Measurements from ENCODE around the gene HNRNPA3. TPM values are rescaled to one million over a fixed set of nuclear protein-coding genes. Genes with fewer than 3 reads are reported as not detected.

Gene HNRNPA3
- total and polyA plus RNA-seq, 2 donors (not counting 3 experiments of a cell fraction or from before 2014, with no cell fraction given) = 57.5 to 316 TPM

GRCh38 chr2:177221534-177221933 lies 8.9 kb downstream of the HNRNPA3 start:
- no TSS peak for BruUV-seq (replicated peaks)
- Histone ChIP-seq H3K36me3 (ENCODE audit: control insufficient read depth in 2 of 2, extremely low read depth in 1 of 2, insufficient read depth in 2 of 2, low read length in 2 of 2) (peaks cover 19 to 39% of the 10 kb centered on the region in 2 experiments), H3K9me1 (replicated peaks; ENCODE audit: control insufficient read depth, extremely low read depth, insufficient read depth, low read length) (no peaks in the 10 kb centered on the region), H3K4me1 (ENCODE audit: control insufficient read depth, extremely low read depth, insufficient read depth, low read length) (peaks cover under 1% of the 10 kb centered on the region), H3K9me3 (replicated peaks; ENCODE audit: control insufficient read depth, insufficient read depth, low read length) (no peaks in the 10 kb centered on the region), H3K79me2 (ENCODE audit: control insufficient read depth, insufficient read depth, low read length) (peaks cover 32% of the 10 kb centered on the region), H3K27ac (ENCODE audit: insufficient read depth, low read depth, low read length) (no peak overlapping the region), H3K4me3 (replicated peaks in 1 of 3; ENCODE audit: insufficient read depth in 1 of 3, low read depth in 1 of 3, low read length in 3 of 3) (no peak overlapping the region), H3K9ac (replicated peaks; ENCODE audit: extremely low read depth, insufficient read depth, low read length) (no peak overlapping the region), H3K27me3 (ENCODE audit: control insufficient read depth in 2 of 2, insufficient read depth in 2 of 2, low read length in 2 of 2) (no peaks in the 10 kb centered on the region), H4K20me1 (replicated peaks; ENCODE audit: control insufficient read depth, extremely low read depth, insufficient read depth, low read length) (peaks cover 11% of the 10 kb centered on the region), H2AFZ (ENCODE audit: low read depth, low read length) (no peak overlapping the region), H3K4me2 (ENCODE audit: insufficient read depth, low read length) (no peak overlapping the region)
- dilution Hi-C loops (cut with MboI; ENCODE audit: extremely low pct_ligation_motif_present, low sequenced_read_pairs) (no loop called here), intact Hi-C loops (cut with micrococcal nuclease) (no loop called here)
- ChIA-PET CTCF (interaction anchor here (0.7 to 11.6 kb wide), 4 partner anchors 10 to 57 kb away, joined by 3 to 98 read pairs (median 4); no protein-coding TSS in a partner anchor), POLR2A (interaction anchor here (1.5 kb wide), 1 partner anchor 43 kb away, joined by 6 read pairs; the partner anchor contains the start of gene NFE2L2)
- FAIRE-seq (no peak), DNase-seq (ENCODE audit: low read depth, low spot score) (no peak)
- TF ChIP-seq CTCF (IDR thresholded peaks at IDR 0.05; ENCODE audit: extremely low read depth in 1 of 2, insufficient read depth in 1 of 2, low read depth in 1 of 2, low read length in 2 of 2) = no peak
- TF ChIP-seq GATA2 (IDR thresholded peaks at IDR 0.05; ENCODE audit: insufficient read depth, insufficient read length, low read depth, low read length) = no peak
- no peak for TF ChIP-seq FOS (IDR thresholded peaks at IDR 0.05; ENCODE audit: borderline replicate concordance, insufficient read depth, low read length)
- no peak for TF ChIP-seq EZH2 (IDR thresholded peaks at IDR 0.05; ENCODE audit: borderline replicate concordance, low read depth, low read length, severe bottlenecking)
- TF ChIP-seq MYC (IDR thresholded peaks at IDR 0.05; ENCODE audit: low read depth, low read length) = no peak
- no peak for TF ChIP-seq JUN (IDR thresholded peaks at IDR 0.05; ENCODE audit: borderline replicate concordance, insufficient read depth, insufficient read length, low read depth)
- no peak for TF ChIP-seq MAX (IDR thresholded peaks at IDR 0.05; ENCODE audit: insufficient read depth, insufficient read length)
- no peak for TF ChIP-seq POLR2A (IDR thresholded peaks at IDR 0.05; ENCODE audit: low read depth, low read length)
- no peak for TF ChIP-seq POLR2AphosphoS5 (IDR thresholded peaks at IDR 0.05; ENCODE audit: insufficient read depth, low read depth, low read length)

Data from endothelial cell of umbilical vein (primary cell).